ENCODE results near the gene TRPM1.

Gene TRPM1

GRCh38 chr15:31024979-31025378 lies 76.5 kb downstream of the TRPM1 start:
- ChIA-PET CTCF (no interaction called here), POLR2A (no interaction called here)
- no peaks in the 10 kb centered on the region for H3K9me3 ChIP-seq (ENCODE audit: control insufficient read depth, insufficient read depth, low read depth, low read length)
- no peaks in the 10 kb centered on the region for H3K36me3 ChIP-seq (ENCODE audit: control insufficient read depth in 2 of 2, insufficient read depth in 1 of 2, low read length in 2 of 2)
- no peaks in the 10 kb centered on the region for H3K4me1 ChIP-seq (ENCODE audit: control insufficient read depth, insufficient read depth, low read length)
- no peak overlapping the region for H3K27ac ChIP-seq (ENCODE audit: extremely low read depth, low read depth, low read length)
- TF ChIP-seq PRDM1 (tag by site-specific recombination; IDR thresholded peaks at IDR 0.05) (no peak), SALL2 (tag by site-specific recombination; IDR thresholded peaks at IDR 0.05; ENCODE audit: borderline replicate concordance) (no peak), ZNF600 (tag by site-specific recombination; IDR thresholded peaks at IDR 0.05) (no peak), ZNF175 (tag by site-specific recombination; IDR thresholded peaks at IDR 0.05) (no peak), ZNF501 (tag by site-specific recombination; IDR thresholded peaks at IDR 0.05) (no peak), GFI1B (tag by site-specific recombination; IDR thresholded peaks at IDR 0.05) (no peak), ZNF248 (tag by site-specific recombination; IDR thresholded peaks at IDR 0.05) (no peak), ZNF544 (tag by site-specific recombination; IDR thresholded peaks at IDR 0.05) (no peak), ZSCAN18 (tag by site-specific recombination; IDR thresholded peaks at IDR 0.05) (no peak), OSR2 (tag by site-specific recombination; IDR thresholded peaks at IDR 0.05) (no peak), ZNF513 (tag by site-specific recombination; IDR thresholded peaks at IDR 0.05) (no peak), ZNF585B (tag by site-specific recombination; IDR thresholded peaks at IDR 0.05) (no peak), ZNF280C (tag by site-specific recombination; IDR thresholded peaks at IDR 0.05) (no peak), ZNF148 (tag by site-specific recombination; IDR thresholded peaks at IDR 0.05; ENCODE audit: borderline replicate concordance) (no peak), ZNF112 (tag by site-specific recombination; IDR thresholded peaks at IDR 0.05) (no peak)
- H3K4me3 ChIP-seq (ENCODE audit: low read depth, low read length) = no peak overlapping the region

- H3K27ac ChIP-seq (ENCODE audit: extremely low read depth, low read depth, low read length) = no peak overlapping the region
- H3K4me3 ChIP-seq (ENCODE audit: low read depth, low read length) = no peak overlapping the region
- no peaks in the 10 kb centered on the region for H3K9me3 ChIP-seq (ENCODE audit: control insufficient read depth, insufficient read depth, low read depth, low read length)
- H3K4me1 ChIP-seq (ENCODE audit: control insufficient read depth, insufficient read depth, low read length) = no peaks in the 10 kb centered on the region
- ChIA-PET POLR2A (no interaction called here), CTCF (no interaction called here)
- H3K36me3 ChIP-seq (ENCODE audit: control insufficient read depth in 2 of 2, insufficient read depth in 1 of 2, low read length in 2 of 2) = no peaks in the 10 kb centered on the region
- no peak for TF ChIP-seq KLF10 (tag by site-specific recombination; IDR thresholded peaks at IDR 0.05)
- TF ChIP-seq PBX3 (CRISPR knock-in tag; IDR thresholded peaks at IDR 0.05) = no peak
- TF ChIP-seq ZNF473 (tag by site-specific recombination; IDR thresholded peaks at IDR 0.05) = no peak
- no peak for TF ChIP-seq ZFP3 (tag by site-specific recombination; IDR thresholded peaks at IDR 0.05; ENCODE audit: low read depth)
- no peak for TF ChIP-seq ZNF302 (tag by site-specific recombination; IDR thresholded peaks at IDR 0.05; ENCODE audit: low read depth)
- no peak for TF ChIP-seq CTCF (tag by site-specific recombination; IDR thresholded peaks at IDR 0.05)
- no peak for TF ChIP-seq ZNF148 (tag by site-specific recombination; IDR thresholded peaks at IDR 0.05; ENCODE audit: borderline replicate concordance)
- no peak for TF ChIP-seq ZNF670 (tag by site-specific recombination; IDR thresholded peaks at IDR 0.05; ENCODE audit: low read depth)
- TF ChIP-seq ZNF146 (tag by site-specific recombination; IDR thresholded peaks at IDR 0.05) = no peak
Measured at GRCh38 chr15:31024330-31024729, 77.2 kb downstream of the TRPM1 start.
